ENCODE data around the gene APOA5. TPM values are rescaled to one million over a fixed set of nuclear protein-coding genes. Genes with fewer than 3 reads are reported as not detected.
"Not testable (repeated sequence)": the region's sequence is repeated elsewhere in the genome, so short reads cannot be mapped to it uniquely, and the experiment has no call there.

The APOA5 gene
- polyA plus RNA-seq (2013, experiment 1 of 4), result not detected
- not detected for polyA plus RNA-seq (2013, experiment 2 of 4)
- polyA plus RNA-seq (2013, experiment 3 of 4), result not detected
- polyA plus RNA-seq (2013, experiment 4 of 4), result not detected

- Histone ChIP-seq H3K36me3 (ENCODE audit: control insufficient read depth, insufficient read depth, low read length) (no peaks in the 10 kb centered on the region), H3K27me3 (ENCODE audit: control insufficient read depth, insufficient read depth, low read length, poor library complexity, severe bottlenecking) (peaks cover 18% of the 10 kb centered on the region), H3K9me3 (ENCODE audit: control insufficient read depth, low read length) (no peaks in the 10 kb centered on the region), H3K4me1 (ENCODE audit: control insufficient read depth, insufficient read depth, low read length) (peaks cover 11% of the 10 kb centered on the region), H3K4me3 (ENCODE audit: insufficient read depth, low read depth, low read length) (no peak within 1 kb of the TSS), H3K27ac (ENCODE audit: insufficient read depth, low read depth, low read length, poor library complexity, severe bottlenecking) (no peak within 1 kb of the TSS)
- WGBS, 2 experiments, result 91 to 95% methylated on average over 7 of the region's 7 CpGs
These were observed at the start of gene APOA5 for GRCh38 chr11:116791813-116792143. Gene APOA5 (minus strand): TSS chr11:116791879. CDS start chr11:116791860, 19 bp downstream.

GRCh38 chr11:116840746-116841296, 49.1 kb upstream of the APOA5 start:
- H3K27ac ChIP-seq (ENCODE audit: insufficient read depth, low read depth, low read length, poor library complexity, severe bottlenecking), result no peak overlapping the region
- no peaks in the 10 kb centered on the region for H3K9me3 ChIP-seq (ENCODE audit: control insufficient read depth, low read length)
- peaks cover 23% of the 10 kb centered on the region for H3K4me1 ChIP-seq (ENCODE audit: control insufficient read depth, insufficient read depth, low read length)
- H3K4me3 ChIP-seq (ENCODE audit: insufficient read depth, low read depth, low read length), result no peak overlapping the region
- H3K27me3 ChIP-seq (ENCODE audit: control insufficient read depth, insufficient read depth, low read length, poor library complexity, severe bottlenecking), result no peaks in the 10 kb centered on the region
- H3K36me3 ChIP-seq (ENCODE audit: control insufficient read depth, insufficient read depth, low read length), result peaks cover 3% of the 10 kb centered on the region
- WGBS, 2 experiments, result 84 to 86% methylated on average over 9 of the region's 9 CpGs

- peaks cover 5% of the 10 kb centered on the region for H3K27me3 ChIP-seq (ENCODE audit: control insufficient read depth, insufficient read depth, low read length, poor library complexity, severe bottlenecking)
- no peak overlapping the region for H3K27ac ChIP-seq (ENCODE audit: insufficient read depth, low read depth, low read length, poor library complexity, severe bottlenecking)
- 73 to 75% methylated on average over 6 of the region's 6 CpGs for WGBS, 2 experiments
- no peaks in the 10 kb centered on the region for H3K9me3 ChIP-seq (ENCODE audit: control insufficient read depth, low read length)
- no peak overlapping the region for H3K4me3 ChIP-seq (ENCODE audit: insufficient read depth, low read depth, low read length)
- no peaks in the 10 kb centered on the region for H3K36me3 ChIP-seq (ENCODE audit: control insufficient read depth, insufficient read depth, low read length)
- H3K4me1 ChIP-seq (ENCODE audit: control insufficient read depth, insufficient read depth, low read length), result peaks cover 23% of the 10 kb centered on the region
These were observed 48.6 kb upstream of the APOA5 start for GRCh38 chr11:116840224-116840745.

- 91 to 93% methylated on average over 6 of the region's 6 CpGs for WGBS, 2 experiments
- Histone ChIP-seq H3K4me1 (ENCODE audit: control insufficient read depth, insufficient read depth, low read length) (peaks cover 23% of the 10 kb centered on the region), H3K27ac (ENCODE audit: insufficient read depth, low read depth, low read length, poor library complexity, severe bottlenecking) (no peak overlapping the region), H3K9me3 (ENCODE audit: control insufficient read depth, low read length) (no peaks in the 10 kb centered on the region), H3K36me3 (ENCODE audit: control insufficient read depth, insufficient read depth, low read length) (no peaks in the 10 kb centered on the region), H3K27me3 (ENCODE audit: control insufficient read depth, insufficient read depth, low read length, poor library complexity, severe bottlenecking) (peaks cover 12% of the 10 kb centered on the region), H3K4me3 (ENCODE audit: insufficient read depth, low read depth, low read length) (no peak overlapping the region)
These were observed 46.8 kb upstream of the APOA5 start for GRCh38 chr11:116838321-116839084.

- H3K27ac ChIP-seq (ENCODE audit: insufficient read depth, low read depth, low read length, poor library complexity, severe bottlenecking), result no peak within 1 kb of the TSS
- H3K36me3 ChIP-seq (ENCODE audit: control insufficient read depth, insufficient read depth, low read length), result no peaks in the 10 kb centered on the region
- H3K4me1 ChIP-seq (ENCODE audit: control insufficient read depth, insufficient read depth, low read length), result peaks cover 23% of the 10 kb centered on the region
- H3K9me3 ChIP-seq (ENCODE audit: control insufficient read depth, low read length), result no peaks in the 10 kb centered on the region
- peaks cover 12% of the 10 kb centered on the region for H3K27me3 ChIP-seq (ENCODE audit: control insufficient read depth, insufficient read depth, low read length, poor library complexity, severe bottlenecking)
- no peak within 1 kb of the TSS for H3K4me3 ChIP-seq (ENCODE audit: insufficient read depth, low read depth, low read length)
- WGBS, 2 experiments, result 68 to 71% methylated on average over 18 to 19 of the region's 19 CpGs
These were observed 45.8 kb upstream of the APOA5 start, which contains the start of gene APOA1 for GRCh38 chr11:116837231-116838091. Gene APOA1 (minus strand): TSS chr11:116837622. CDS start chr11:116837387, 235 bp downstream.

- Histone ChIP-seq H3K27ac (ENCODE audit: insufficient read depth, low read depth, low read length, poor library complexity, severe bottlenecking) (no peak overlapping the region), H3K36me3 (ENCODE audit: control insufficient read depth, insufficient read depth, low read length) (no peaks in the 10 kb centered on the region), H3K9me3 (ENCODE audit: control insufficient read depth, low read length) (no peaks in the 10 kb centered on the region), H3K4me1 (ENCODE audit: control insufficient read depth, insufficient read depth, low read length) (peaks cover 23% of the 10 kb centered on the region), H3K27me3 (ENCODE audit: control insufficient read depth, insufficient read depth, low read length, poor library complexity, severe bottlenecking) (peaks cover 12% of the 10 kb centered on the region), H3K4me3 (ENCODE audit: insufficient read depth, low read depth, low read length) (no peak overlapping the region)
- WGBS, 2 experiments, result 95 to 96% methylated on average over 7 of the region's 7 CpGs
These were observed 44.9 kb upstream of the APOA5 start for GRCh38 chr11:116836632-116836991.

- Histone ChIP-seq H3K36me3 (ENCODE audit: control insufficient read depth, insufficient read depth, low read length) (no peaks in the 10 kb centered on the region), H3K4me1 (ENCODE audit: control insufficient read depth, insufficient read depth, low read length) (peaks cover 23% of the 10 kb centered on the region), H3K27me3 (ENCODE audit: control insufficient read depth, insufficient read depth, low read length, poor library complexity, severe bottlenecking) (peaks cover 12% of the 10 kb centered on the region), H3K4me3 (ENCODE audit: insufficient read depth, low read depth, low read length) (peak overlapping the region; percentile 36), H3K27ac (ENCODE audit: insufficient read depth, low read depth, low read length, poor library complexity, severe bottlenecking) (no peak overlapping the region), H3K9me3 (ENCODE audit: control insufficient read depth, low read length) (no peaks in the 10 kb centered on the region)
- 16 to 17% methylated on average over 57 of the region's 57 CpGs for WGBS, 2 experiments
These were observed 44.3 kb upstream of the APOA5 start for GRCh38 chr11:116835791-116836631.

- H3K36me3 ChIP-seq (ENCODE audit: control insufficient read depth, insufficient read depth, low read length), result no peaks in the 10 kb centered on the region
- peak overlapping the region; percentile 36 for H3K4me3 ChIP-seq (ENCODE audit: insufficient read depth, low read depth, low read length)
- 61 to 65% methylated on average over 28 of the region's 28 CpGs for WGBS, 2 experiments
- H3K4me1 ChIP-seq (ENCODE audit: control insufficient read depth, insufficient read depth, low read length), result peaks cover 20% of the 10 kb centered on the region
- H3K27ac ChIP-seq (ENCODE audit: insufficient read depth, low read depth, low read length, poor library complexity, severe bottlenecking), result no peak overlapping the region
- peaks cover 12% of the 10 kb centered on the region for H3K27me3 ChIP-seq (ENCODE audit: control insufficient read depth, insufficient read depth, low read length, poor library complexity, severe bottlenecking)
- no peaks in the 10 kb centered on the region for H3K9me3 ChIP-seq (ENCODE audit: control insufficient read depth, low read length)
These were observed 43.5 kb upstream of the APOA5 start for GRCh38 chr11:116835042-116835772.

- Histone ChIP-seq H3K4me1 (ENCODE audit: control insufficient read depth, insufficient read depth, low read length) (peaks cover 17% of the 10 kb centered on the region), H3K27me3 (ENCODE audit: control insufficient read depth, insufficient read depth, low read length, poor library complexity, severe bottlenecking) (peaks cover 12% of the 10 kb centered on the region)
- not testable (repeated sequence) for H3K9me3 ChIP-seq (ENCODE audit: control insufficient read depth, low read length); H3K4me3 ChIP-seq (ENCODE audit: insufficient read depth, low read depth, low read length); H3K27ac ChIP-seq (ENCODE audit: insufficient read depth, low read depth, low read length, poor library complexity, severe bottlenecking); H3K36me3 ChIP-seq (ENCODE audit: control insufficient read depth, insufficient read depth, low read length)
- 79 to 80% methylated on average over 13 of the region's 13 CpGs for WGBS, 2 experiments
These were observed 42.9 kb upstream of the APOA5 start for GRCh38 chr11:116834535-116835041.
